GDM1 (cell line): ENCODE results near the gene LMNA.

Experiments
- DNase-seq: peaks from one replicate; lab custom pipeline; 2025; lab: John Stamatoyannopoulos, UW

The LMNA gene

GRCh38 chr1:156140879-156141707 is 26.6 kb downstream of the LMNA start:
- peak; percentile 9 for DNase-seq

- DNase-seq, result no peak
Measured at GRCh38 chr1:156143765-156144489, 29.4 kb downstream of the LMNA start.

DNA sequence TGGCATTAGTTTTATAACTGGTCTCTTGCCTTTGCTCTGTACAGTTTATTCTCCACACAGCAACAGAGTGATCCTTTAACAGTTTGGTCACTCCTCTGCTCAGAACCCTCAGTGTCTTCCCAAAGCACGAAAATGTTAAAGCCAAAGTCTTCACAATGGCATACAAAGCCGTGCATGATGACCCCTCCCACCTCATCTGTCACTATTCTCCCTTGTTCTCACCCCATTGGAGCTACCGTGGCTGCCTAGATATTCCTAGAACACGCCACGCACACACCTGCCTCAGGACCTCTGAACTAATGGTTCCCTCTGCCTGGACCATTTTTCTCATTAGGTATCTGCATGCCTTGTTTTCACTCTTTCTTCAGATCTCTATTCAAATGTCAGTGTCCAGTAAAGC is 30.2 kb downstream of the LMNA start:
- no peak for DNase-seq

DNA sequence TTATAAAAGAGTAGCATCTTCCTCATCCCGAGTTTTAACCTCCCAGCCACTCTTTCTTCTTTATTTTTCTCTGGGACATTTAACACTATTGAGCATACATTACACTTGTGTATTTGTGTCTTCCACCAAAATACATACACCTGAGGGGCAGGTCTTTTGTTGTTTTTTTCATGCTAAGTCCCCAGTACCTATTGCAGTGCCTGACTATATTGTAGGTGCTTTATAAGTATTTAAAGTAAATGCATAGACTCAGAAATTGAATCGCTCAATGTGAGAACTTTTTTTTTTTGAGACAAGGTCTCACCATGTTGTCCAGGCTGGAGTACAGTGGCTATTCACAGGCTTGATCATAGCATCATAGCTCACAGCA is 31.1 kb downstream of the LMNA start:
- no peak for DNase-seq

DNA sequence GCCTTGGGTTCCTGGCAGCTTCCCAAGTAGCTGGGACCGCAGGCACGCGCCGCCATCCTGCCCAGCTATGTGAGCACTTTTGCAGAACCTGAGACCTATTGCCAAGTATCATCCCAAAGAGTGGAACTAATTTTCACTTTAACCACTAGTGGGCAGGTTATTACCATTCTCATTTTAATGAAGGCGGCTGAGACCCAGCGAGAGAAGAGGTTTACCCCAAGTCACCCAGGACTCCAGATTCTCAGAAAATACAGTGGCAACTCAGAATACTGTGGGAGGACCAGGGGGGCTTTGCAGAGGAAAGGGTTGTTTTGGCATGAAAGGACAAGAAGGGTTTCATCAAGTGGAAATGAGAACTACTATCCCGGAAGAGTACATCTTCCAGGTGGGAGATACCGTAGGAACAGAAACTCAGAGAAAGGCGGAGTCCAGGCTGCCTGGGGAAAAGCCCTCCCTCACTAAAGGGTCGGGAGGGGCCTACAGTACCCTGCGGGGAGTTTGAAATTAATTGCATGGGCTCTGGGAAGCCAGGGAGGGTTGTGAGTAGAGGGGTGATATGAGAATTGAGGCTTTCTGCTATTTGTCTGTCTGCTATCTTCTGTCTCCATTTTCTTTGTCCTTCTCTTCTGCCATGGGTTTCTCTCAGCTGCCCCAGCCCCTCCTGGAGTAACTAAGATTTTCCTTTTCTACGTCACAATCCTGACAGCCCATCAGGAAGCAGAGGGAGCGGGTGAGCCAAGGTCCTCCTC is 31.7 kb downstream of the LMNA start:
- DNase-seq, result peak; percentile 82

DNA sequence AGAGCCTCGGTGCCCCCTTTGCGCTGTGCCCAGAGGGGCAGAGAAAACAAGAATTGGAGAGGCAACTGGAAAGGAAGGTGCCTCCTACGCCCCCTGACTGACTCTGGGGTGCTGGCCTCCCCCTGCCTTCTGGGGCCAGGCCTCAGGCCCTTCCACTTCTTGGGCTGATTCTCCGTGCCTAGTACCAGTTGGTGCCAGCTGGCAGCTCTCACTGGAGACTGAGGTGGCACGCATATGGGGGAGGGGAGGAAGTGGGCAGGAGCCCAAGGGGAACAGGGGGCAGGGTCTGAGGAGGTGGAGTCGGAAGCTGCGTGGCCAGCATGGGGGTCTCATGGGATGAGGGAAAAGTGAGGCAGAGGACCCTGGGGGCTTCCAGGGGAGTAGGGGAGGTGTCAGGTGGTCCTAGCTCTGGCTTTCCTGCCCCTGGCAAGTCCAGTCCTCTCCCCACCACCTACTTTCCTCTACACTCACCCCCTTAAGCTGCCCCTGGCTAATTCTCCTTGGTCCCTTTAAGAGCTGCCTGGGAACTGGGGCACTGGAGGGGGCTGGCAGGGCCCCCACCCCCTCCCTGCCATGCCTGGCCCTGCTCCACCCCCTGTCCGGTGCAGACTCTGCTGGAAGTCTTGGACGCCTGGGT is 32.4 kb downstream of the LMNA start:
- no peak for DNase-seq

DNA sequence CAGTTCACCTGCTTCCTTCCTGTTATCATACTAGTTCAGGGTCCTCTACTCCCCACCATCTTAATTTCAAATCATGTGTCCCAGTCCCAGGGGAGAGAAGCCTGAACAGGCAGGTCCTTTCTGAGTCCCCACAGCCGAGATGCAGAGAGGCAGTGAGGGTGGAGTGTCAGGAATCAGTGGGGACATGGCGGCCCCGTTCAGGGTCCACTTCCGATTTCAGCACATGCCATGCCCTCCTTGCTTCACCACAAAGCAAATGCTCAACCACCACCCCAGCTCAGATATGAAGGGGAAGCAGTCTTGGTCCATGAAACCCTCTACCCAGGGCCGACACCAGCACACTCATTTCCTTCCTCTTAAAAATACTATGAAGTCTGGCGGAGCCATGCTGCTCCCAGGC is 33.7 kb downstream of the LMNA start:
- DNase-seq, result peak; percentile 83

GRCh38 chr1:156149374-156150332 is 35.1 kb downstream of the LMNA start:
- DNase-seq, result no peak

GRCh38 chr1:156150333-156151011 is 36.0 kb downstream of the LMNA start:
- no peak for DNase-seq

DNA sequence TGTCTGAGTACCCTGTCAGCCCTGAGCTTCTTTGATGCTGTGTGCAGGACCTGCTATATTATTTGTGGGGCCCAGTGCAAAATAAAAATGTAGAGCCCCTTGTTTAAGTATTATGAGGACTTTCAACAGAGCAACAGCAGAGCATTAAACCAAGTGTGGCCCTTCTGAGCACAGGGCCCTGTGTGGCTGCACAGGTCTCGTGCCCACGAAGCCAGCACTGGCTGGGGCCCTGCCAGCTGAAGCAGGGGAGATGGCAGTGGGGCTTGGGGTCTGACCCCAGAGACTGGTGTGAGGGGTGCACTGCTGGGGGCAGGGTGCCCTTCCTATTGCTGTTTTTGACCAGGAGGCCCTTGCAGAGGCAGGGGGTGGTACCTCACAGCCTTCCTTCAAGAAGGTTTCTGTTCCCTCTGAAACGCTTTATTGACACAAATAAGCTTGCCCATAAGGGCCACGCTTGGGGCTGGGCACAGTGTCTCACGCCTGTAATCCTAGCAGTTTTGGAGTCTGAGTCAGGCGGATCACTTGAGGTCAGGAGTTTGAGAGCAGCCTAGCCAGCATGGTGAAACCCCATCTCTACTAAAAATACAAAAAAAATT is 36.7 kb downstream of the LMNA start:
- DNase-seq, result no peak

GRCh38 chr1:156152628-156153027 is 38.1 kb downstream of the LMNA start:
- DNase-seq, result no peak

GRCh38 chr1:156153362-156153761 is 38.9 kb downstream of the LMNA start, which contains the start of gene SEMA4A:
Gene SEMA4A (plus strand): TSS chr1:156153585. CDS start chr1:156154579, 994 bp downstream.
- DNase-seq, result no peak

GRCh38 chr1:156154317-156154749 is 39.8 kb downstream of the LMNA start:
- peak; percentile 54 for DNase-seq

DNA sequence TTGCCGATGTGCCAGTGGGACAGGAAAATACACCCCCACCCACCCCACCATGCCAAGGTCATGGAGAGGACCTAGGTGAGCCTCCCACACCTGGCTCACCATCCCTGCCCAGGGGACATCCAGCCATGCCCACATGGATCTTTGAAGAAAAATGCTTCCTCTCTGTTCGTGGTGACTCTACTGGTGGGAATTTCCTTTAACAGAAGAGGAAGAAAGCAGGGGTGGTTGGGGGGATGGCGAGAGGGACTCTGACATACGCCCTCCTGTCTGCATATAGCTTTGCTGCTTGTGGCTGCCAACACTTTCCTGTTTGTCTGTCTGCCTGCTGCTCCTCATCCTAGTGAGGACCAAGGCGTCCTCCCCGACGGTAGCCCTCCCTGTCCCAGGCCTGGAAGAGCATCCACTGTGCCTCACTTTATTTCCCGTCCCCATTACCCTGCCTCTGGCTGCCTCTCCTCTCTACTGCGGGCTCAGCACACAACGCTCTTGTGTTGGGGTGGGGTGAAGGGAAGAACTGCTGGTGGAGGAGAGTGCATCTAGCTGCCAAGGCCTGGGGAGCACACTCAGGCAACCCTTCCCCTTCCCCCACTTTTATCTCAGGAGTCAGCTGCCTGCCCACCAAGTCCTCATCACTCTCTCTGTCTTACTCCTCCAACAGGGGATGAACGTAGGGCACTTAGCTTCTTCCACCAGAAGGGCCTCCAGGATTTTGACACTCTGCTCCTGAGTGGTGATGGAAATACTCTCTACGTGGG is 41.4 kb downstream of the LMNA start:
- DNase-seq, result peak; percentile 17

DNA sequence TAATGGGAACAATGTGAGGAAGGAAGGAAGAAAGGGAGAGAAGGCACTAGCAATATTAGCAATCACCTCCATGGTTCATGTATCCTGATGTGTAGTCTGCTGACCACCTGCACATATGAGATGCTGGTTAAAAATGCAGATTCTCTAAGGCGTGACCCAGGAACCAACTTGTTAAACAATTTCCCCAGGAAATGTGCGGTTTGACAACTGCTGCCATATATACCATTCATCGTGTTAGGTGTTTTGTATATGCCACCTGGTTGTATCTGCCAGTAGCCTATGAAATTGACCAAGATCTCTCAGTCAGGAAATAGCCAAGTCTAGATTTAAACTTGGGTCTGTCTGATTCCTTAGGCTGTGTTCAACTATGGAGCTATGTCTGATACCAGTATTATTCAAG is 43.0 kb downstream of the LMNA start:
- no peak for DNase-seq

- DNase-seq, result no peak
Measured at GRCh38 chr1:156157966-156158365, 43.5 kb downstream of the LMNA start.

- DNase-seq, result no peak
Measured at GRCh38 chr1:156160000-156160742, 45.7 kb downstream of the LMNA start.

- no peak for DNase-seq
Measured at GRCh38 chr1:156160743-156161171, 46.2 kb downstream of the LMNA start.
